GM04503 (cell line): Measurements from ENCODE around the gene XRCC5.

Experiments
- DNase-seq: peaks from one replicate; pipeline ENCODE4 v3.0.0-alpha.2; 2012; ENCODE audit warnings: low read depth

Gene XRCC5

DNA sequence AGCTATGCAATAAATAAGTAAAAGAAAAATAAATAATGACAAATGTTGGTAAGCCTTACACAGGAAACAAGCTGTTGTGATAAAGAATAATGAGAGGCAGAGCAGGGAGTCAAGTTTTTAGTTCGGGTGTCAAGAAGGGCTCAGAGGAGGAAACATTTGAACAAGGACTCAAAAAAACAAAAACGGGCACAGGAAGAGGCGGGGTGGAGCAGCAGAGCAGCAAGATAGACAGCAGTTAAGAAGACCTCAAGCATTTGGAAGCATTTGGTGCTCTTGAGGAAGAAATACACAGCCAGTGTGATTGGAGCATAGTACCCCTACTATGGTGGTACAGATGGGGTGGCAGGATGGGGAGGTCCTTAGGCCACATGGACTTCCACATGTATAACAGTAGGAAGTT is 24.6 kb upstream of the XRCC5 start:
- no peak for DNase-seq

DNA sequence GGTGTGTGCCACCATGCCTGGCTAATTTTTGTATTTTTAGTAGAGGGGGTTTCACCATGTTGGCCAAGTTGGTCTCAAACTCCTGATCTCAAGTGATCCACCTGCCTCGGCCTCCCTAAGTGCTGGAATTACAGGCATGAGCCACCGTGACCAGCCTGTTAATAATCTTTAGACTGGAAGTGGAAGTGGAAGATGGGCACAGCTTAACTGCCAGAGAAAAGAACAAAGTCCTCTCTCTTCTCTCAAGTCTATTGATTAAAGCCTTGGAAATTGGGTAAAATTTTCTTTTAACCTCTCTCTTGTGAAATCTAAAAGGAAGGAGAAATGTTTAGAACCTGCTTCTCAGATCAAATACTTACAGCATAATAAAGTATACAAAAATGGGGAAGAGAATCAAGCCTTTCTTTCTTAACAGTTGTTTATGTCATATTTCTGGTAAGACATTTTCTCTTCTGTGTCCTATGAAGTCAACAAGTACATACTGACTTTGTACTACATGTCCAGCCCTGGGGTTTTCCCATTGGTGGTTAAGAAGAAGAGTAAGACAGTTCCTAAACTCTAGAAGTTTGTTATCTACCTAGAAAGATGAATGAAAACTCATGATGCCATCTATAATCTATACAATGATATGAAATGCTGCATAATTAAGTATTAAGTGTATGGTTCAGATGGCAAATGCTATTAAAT is 22.8 kb upstream of the XRCC5 start:
- DNase-seq = no peak

DNA sequence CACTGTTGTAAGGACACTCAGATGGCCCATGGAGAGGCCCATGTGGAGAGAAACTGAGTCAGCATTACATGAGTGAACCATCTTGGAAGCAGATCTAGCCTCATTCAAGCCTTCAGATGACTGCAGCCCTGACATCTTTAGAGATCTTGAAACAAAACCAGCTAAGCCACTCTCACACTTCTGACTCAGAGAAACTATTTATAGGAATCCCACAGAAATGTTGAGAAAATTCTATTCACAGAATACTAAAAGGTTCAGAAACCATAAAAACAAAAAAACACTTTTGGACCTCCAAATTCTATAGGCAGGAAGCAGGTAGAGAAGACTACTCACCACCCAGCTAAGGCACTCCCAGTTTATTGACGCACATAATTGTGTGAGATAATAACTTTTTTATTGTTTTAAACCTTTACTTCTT is 18.8 kb upstream of the XRCC5 start:
- DNase-seq = no peak

DNA sequence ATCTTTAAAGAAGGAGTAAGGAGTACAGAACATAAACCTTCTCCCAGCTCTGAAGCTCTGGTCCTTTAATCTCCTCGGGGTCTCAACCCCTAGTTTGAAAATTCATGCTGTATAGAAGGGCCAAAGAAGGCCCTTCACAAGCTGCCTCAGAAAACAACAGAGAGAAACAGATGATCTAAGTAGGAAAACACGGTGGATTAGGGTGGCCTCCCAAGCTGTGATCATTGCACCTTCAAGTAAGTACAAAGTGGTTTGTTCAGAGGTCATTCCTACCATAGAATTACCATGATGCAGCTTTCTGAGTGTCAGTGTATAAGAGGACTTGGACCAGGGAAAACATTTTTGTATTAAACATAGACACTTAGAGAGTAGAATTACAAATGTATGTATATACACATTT is 16.5 kb upstream of the XRCC5 start:
- no peak for DNase-seq

DNA sequence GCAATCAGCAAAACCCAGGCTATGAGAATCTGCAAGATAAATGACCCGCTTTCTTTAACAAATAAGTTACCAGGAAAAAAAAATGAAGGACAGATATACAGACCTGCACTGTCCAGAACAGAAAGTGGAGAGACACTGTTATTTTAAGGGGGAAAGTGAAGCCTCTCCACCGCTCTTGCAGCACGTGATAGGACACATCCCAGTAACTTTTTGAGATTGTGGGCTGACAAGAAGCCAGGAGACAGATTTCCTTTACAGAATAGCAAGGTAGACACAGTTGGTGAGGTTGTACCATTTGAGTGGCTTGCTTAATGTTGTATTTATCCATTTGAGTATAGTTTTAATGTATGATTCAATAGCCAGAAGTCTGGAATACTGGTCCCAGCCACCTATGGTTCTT is 14.4 kb upstream of the XRCC5 start:
- DNase-seq = no peak

DNA sequence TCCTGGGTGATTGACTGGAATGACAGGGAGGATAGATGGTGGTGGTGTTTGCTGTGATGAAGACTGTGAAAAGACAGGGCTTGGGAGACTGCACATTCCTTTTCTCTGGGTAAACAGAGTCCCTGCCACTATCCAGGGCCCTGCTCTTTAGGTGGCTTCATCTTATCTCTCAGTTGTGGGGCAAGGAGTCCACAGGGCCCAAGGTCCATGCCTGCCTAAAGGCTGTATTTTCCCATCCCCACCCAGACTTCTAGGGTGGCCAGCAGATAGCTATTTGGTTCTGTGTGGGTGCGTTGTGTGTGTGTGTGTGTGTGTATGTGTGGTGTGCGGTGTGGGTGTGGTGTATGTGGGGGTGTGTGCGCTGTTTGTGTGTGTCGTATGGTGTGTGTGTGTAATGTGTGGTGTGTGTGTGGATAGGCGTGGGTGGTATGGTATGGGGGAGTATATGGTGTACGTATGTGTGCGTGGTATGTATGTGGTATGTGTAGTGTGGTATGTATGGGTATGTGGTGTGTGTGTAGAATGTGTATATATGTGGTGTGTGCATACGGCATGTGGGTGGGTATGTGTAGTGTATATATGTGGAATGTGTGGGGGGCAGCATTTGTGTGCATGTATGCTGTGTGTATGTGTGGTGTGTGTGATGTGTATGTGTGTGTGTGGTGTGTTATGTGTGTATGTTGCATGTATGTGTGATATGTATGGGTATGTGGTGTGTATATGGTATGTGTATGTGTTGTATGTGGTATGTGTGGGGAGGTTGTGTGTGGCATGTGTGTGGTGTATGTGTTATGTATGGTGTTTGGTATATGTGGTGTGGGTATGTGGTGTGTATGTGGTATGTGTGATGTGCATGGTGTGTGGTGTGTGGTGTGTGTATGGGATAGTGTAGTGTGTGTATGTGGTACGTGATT is 10.5 kb upstream of the XRCC5 start:
- DNase-seq = no peak

DNA sequence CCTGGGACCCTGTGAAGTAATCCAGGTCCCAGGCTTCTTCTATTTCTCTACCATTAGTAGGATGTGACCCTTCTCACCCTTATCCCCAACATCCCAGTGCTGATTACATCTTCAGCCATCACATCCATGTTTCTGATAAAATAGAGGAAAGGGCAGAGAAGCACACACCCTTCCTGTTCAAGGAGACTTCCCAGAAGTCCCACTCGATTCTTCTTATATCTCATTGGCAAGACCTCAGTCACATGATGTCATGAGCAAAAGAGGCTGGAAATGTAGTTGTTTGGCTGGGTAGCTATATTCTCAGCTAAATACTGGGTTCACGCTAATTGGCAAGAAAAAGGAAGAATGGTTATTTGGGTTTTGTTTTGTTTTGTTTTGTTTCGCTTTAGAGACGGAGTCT is 8.0 kb upstream of the XRCC5 start:
- DNase-seq = no peak

DNA sequence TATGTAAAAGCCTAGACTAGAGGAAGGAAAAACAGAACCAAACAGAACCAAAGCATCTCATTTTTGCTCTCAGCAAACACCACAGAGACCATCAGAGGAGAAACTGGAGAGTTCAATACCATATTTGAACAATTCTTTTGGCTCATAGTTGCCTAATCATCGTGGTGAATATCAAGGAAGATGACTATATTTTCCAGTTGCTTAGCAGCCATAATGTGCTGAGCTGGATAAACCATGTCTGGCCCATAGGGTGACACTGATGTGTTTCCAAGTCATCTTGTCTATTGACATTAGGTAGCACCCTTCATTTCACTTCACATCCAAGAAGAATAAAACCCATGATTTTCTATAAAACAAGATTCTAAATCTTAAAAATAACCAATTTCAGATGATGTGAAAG is 5.9 kb upstream of the XRCC5 start:
- no peak for DNase-seq

DNA sequence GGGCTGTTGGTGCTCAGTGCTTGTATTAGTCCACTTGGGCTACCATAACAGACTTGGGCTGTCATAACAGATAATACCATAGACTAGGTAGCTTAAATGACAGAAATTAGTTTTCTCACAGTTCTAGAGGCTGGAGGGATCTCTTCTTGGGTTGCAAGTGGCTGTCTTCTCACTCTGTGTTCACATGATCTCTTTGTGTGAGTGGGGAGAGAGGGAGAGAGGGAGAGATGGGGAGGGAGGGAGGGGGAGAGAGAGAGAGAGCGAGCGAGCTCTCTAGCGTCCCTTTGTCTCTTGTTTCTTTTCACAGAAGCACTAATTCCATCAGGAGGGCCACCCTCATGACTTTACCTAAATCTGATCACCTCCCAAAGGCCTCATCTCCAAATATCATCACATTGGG is 4.5 kb upstream of the XRCC5 start:
- DNase-seq = no peak

DNA sequence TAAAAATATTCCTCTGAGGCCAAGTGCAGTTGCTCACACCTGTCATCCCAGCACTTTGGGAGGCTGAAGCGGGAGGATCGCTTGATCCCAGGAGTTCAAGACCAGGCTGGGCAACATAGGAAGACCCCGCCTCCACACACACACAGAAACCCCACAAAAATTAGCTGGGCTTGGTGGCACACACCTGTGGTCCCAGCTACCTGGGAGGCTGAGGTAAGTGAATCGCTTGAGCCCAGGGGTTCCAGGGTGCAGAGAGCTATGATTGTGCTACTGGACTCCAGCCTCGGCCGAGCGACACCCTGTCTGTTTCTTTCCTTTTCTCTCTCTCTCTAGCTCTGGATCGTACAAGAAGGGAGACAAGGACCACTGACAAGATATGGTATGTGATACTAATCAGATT is 1.8 kb upstream of the XRCC5 start:
- no peak for DNase-seq

DNA sequence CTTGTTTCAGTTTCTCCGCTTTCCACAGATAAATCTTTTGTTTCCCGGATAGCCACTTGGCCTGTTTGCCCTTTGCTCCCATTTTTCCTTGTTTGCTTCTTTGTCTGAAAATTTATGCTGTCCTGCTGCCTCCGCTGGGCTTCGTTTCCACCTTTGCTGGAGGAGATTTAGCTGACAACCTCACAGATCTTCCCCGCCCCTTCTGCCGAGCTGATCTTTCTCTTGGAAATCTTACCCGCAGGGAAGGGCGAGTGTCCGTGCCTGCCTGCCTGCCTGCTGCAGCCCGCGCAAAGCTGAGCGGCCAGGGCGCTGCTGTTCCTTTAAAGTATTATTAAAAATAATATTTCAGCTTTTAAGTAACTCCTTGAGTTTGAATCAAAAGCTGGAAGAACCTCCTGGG is 1.4 kb upstream of the XRCC5 start:
- no peak for DNase-seq

DNA sequence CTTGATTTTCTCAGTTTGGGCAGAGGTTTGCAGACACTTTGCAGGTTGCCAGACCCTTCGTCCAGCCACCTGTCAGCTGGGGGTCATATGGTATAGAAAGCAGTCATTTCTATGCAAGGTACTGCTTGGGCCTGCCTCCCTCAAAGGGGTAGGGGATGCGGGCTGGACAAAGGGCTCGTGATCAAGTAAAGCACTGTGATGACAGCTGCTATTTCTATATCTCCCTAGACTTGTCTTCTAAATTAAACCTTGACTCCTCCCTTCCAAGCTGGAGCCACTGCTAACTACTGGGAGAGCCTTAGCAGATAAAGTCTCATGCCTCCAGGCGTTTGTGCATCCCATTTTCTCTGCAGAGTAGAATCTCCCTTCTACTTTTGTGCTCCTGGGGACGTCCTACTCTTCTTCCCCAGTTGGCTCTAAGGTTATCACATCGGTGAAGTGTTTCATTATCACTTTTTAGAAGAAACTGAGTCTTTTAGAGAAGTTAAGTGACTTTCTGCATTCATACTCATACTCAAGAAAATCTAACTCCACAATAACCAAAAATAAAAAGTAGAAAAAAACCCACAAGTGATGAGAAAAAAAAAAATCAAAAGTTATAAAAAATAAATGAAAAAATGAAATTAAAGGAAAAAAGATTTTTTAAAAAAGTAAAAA is 710 bp upstream of the XRCC5 start:
- no peak for DNase-seq

DNA sequence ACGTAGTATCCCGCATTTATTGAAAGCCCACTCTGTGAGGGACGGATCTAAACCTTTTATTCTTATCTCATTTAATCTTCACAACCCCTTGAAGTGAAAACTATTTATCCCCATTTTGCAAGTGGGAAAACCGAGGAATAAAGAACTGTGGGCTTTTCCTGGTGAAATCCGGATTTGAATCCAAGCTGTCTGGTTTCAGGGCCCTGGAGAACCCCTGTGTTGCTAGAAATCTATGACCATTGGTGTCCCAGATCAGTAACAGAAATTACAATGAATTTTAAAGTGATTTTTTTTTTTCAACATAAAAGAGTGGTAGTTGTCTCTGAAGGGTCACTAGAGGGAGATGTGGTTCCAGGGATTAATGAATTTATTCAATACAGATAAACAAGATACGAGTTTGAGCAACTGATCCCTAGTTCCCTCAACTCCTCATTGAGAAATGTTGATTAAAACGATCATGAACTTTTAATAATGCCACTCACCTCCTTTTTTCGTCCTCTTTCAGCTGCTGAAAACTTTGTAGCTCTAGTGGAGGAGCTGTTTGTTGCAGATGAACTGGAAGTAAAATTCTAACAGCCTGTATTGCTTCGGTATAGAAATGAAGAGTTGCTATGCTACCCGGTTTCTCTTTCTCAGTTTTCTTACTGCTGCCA is 940 bp downstream of the XRCC5 start:
- no peak for DNase-seq

DNA sequence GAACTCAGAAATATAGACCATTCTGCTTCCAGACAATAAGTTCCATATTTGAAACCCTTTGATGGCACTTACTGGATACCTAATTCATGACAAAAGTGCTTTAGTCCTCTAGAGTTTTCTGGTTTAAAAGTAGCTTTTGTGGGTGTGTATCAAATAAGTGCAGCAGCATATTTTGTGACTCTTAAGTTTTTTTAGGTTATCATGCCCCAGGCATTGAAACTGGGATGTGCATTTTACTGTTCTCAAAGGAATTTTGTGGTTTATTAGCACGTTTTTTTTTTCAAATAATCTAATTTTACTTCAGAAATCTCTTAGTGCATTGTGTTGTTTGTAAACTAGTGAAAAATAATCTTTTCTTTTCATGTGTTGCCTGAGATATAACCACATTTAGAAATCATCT is 1.5 kb downstream of the XRCC5 start:
- DNase-seq = no peak

DNA sequence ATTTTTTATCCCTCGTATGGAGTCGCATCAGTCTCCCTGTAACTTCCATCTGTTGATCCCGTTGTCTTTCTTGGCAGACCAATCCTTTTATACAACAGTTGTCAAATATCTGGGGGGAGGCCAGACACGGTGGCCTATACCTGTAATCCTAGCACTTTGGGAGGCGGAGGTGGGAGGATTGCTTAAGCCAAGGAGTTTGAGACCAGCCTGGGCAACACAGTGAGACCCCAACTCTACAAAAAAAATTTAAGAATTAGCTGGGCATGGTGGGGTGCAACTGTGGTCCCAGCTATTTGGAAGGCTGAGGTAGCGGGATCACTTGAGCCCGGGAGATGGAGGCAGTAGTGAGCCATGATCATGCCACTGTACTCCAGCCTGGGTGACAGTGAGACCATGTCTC is 2.0 kb downstream of the XRCC5 start:
- DNase-seq = no peak

DNA sequence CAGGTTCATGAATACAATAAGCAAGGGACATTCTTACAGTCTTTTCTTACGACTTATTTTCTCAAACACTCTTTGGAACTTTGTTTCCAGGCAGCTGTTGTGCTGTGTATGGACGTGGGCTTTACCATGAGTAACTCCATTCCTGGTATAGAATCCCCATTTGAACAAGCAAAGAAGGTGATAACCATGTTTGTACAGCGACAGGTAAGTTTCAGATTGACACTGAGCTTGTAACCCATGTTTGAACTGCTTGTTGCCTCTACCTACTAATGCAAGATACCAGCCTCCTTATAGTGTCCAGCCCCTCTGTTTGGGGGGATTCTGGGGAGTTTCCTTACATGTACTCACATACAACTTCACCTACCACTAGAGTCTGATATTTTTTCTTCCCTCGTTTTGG is 3.8 kb downstream of the XRCC5 start:
- no peak for DNase-seq

DNA sequence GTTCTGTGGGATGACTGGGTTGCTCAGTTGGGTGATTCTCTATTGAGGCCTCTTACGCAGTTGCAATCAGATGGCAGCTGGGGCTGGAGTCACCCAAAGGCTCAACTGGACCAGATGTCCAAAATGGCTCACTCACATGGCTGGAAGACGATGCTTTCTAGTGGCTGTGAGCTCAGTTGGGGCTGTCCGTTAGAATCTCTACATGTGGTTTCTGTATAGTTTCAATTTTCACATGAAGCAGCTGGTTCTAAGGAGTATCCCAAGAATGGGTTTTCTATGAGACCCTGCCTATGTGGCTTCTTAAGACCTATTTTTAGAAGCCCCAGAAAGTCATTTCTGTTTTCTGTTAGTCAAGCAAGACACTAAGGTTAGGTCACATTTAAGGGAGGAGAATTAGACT is 4.4 kb downstream of the XRCC5 start:
- DNase-seq = no peak

DNA sequence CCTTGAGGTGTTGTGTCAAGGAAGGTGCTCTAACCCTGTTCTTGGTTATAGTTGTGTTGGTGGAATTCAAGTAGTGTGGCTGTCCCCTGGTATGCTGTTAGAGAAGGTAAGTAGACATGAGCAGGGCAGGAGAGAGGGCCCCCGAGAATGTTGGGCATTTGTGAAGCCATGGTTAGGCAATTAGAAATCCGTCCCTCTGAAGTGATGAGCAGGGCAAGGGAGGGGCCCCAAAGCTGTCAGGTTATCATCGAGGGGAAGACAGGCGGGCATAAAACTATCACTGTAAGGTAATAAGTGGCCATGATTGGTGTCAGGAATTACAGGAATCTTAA is 5.2 kb downstream of the XRCC5 start:
- DNase-seq = no peak

DNA sequence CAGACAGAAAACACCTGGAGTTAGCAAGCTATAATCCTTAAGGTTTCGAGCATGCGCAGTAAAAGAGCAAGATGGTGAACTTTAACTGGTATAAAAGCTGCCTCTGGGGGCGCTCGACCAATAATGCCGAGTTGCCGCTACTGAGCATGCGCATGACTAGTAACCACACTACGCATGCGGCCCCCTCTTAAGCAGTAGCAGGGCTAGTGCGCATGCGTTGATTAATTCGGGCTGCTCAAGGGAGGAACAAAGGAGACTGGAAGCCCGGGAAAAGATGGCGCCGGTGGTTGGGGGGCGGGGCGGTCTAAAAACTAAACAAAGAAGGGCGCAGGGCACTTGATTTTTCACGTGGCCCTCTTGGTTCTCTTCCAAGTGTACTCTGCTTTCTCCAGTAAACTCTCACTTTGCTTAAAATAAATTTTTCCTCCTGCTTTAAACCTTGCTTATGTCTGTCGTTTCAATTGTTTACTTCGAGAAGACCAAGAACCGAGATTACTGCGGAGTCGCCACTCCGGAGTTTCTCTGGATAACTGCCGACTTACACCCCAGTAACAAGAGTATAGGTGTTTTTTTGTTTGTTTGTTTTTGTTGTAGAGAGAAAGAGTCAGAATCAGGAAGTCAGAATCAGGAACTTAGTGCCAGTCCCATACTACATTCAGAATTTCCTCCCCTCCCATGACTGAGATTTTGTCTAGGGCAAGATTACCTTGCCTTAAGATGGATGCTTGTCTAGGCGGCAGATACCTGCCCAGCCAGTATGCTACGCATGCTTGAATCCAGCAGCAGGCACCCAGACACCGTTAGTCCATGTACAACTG is 5.8 kb downstream of the XRCC5 start:
- DNase-seq = peak; percentile 78

DNA sequence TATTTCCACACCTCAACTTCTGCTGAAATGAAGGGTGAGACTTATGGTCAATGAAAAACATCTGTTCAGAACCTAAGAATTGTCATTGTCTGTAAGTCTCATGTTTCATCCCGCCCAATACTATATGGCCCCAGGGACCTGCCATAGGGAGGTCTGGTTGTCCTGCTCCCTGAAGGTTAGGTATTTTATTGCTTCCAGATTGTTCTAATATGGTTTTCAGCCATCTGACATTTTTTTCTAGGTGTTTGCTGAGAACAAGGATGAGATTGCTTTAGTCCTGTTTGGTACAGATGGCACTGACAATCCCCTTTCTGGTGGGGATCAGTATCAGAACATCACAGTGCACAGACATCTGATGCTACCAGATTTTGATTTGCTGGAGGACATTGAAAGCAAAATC is 7.3 kb downstream of the XRCC5 start:
- no peak for DNase-seq

DNA sequence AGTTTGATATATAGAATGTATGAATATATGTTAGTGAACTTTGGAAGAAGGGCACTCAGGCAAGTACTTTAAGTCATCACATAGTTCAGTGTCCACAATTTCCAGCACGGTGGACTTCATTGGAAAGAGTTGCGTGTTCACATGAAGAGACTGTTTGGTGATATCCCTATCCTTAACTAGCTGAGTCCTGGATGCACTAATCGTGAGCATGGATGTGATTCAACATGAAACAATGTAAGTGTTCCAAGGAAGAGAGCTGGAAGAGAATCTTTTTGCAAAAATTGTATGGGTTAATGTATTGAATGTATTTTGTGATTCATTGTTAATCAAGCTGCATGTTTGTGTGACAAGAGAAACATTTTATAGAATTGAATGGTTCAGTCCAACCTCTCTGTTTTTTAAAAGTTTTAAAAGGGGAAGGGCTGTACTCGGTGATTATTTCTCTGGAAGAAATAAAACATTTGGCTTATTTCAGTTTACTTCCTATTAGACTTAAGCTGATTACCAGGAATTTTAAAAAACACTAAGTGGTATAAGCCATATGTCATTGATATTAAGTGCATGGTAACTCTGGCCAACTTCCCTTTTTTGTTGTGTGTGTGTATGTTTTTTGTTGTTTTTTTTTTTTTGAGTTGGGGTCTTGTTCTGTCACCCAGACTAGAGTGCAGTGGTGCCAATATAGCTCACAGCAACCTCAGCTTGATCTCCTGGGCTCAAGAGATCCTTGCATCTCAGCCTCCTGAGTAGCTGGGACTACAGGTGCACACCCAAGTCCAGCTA is 8.6 kb downstream of the XRCC5 start:
- no peak for DNase-seq
